ENCODE measurements around the gene LSAMP.

DNA sequence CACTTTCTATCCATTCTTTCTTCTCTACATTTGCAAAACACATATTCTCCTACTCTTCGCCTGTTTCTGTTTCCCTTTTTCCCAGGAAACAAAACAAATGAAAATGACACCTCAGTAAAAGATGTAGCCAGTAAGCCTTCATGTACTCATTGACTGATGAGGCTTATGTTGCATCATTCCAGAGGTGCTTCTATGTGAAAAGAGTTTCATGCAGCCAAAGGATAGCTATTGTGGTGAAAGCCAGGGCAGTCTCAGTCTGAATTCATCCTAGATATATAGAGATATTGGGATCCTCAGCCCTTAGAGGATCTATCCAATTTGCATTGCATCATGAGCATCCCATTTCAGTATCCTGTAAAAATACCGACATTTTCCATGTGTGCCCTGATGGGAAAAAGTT, 554.7 kb downstream of the LSAMP start:
- TF ChIP-seq, protein P1, sequence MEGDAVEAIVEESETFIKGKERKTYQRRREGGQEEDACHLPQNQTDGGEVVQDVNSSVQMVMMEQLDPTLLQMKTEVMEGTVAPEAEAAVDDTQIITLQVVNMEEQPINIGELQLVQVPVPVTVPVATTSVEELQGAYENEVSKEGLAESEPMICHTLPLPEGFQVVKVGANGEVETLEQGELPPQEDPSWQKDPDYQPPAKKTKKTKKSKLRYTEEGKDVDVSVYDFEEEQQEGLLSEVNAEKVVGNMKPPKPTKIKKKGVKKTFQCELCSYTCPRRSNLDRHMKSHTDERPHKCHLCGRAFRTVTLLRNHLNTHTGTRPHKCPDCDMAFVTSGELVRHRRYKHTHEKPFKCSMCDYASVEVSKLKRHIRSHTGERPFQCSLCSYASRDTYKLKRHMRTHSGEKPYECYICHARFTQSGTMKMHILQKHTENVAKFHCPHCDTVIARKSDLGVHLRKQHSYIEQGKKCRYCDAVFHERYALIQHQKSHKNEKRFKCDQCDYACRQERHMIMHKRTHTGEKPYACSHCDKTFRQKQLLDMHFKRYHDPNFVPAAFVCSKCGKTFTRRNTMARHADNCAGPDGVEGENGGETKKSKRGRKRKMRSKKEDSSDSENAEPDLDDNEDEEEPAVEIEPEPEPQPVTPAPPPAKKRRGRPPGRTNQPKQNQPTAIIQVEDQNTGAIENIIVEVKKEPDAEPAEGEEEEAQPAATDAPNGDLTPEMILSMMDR (IDR thresholded peaks at IDR 0.05), result no peak
- TF ChIP-seq POLR2AphosphoS5 (IDR thresholded peaks at IDR 0.05), result no peak
